NCI-H446 (cell line): ENCODE data around the gene BAIAP2.

Experiments
- DNase-seq, 2 experiments: peaks; one replicate each; lab custom pipeline; 2025; lab: John Stamatoyannopoulos, UW

Gene BAIAP2

DNA sequence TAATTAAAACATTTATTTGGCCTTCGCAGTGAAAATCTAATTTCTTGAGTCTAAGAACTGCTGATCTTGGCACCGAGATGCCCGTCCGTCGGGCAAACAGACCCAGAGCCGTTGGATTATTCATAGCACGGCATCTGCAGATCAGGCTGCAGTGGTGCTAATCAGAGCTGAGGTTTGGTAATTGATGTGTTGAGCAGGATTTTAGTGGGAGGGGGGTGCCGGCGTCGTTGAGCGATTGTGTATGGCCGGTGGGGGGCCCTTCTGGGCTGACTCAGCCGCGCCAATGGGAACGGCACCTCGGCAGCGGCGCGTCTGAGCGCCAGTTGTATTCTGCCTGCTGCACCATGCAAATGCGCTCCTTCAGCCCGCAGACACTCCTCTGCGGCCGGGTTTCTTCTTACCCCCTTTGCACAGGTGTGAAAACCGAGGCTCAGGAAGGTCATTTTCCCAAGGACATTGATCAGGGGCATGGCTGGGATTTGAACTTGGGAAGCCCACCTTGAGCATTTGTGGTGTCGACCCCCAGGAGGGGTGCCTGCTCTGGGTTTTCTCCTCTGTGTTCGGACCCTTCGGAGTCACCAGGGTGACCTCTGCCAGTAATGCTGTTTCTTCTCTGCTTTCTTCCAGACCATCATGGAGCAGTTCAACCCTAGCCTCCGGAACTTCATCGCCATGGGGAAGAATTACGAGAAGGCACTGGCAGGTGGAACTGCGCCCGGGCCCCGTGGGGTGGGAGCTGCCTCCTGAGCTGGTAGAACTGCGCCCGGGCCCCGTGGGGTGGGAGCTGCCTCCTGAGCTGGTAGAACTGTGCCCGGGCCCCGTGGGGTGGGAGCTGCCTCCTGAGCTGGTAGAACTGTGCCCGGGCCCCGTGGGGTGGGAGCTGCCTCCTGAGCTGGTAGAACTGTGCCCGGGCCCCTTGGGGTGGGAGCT is 18.4 kb downstream of the BAIAP2 start:
- DNase-seq, result no peak

DNA sequence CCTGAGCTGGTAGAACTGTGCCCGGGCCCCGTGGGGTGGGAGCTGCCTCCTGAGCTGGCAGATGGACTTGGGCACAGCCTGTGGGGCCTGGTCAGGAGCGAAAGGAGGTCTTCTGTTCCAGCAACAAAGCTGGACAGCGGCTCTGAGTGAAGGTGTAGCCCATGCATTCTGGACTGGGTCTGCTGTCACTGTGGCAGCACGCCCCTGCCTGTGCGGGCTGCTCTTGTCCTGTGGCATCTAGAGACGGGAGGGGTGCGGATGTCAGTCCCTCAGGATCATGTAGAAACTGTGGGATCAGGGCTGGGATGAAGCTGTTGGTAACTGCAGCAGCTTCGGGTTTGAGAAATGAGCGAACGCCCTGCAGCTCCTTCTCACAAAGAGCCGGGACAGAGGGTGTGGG is 19.4 kb downstream of the BAIAP2 start:
- DNase-seq, result no peak

DNA sequence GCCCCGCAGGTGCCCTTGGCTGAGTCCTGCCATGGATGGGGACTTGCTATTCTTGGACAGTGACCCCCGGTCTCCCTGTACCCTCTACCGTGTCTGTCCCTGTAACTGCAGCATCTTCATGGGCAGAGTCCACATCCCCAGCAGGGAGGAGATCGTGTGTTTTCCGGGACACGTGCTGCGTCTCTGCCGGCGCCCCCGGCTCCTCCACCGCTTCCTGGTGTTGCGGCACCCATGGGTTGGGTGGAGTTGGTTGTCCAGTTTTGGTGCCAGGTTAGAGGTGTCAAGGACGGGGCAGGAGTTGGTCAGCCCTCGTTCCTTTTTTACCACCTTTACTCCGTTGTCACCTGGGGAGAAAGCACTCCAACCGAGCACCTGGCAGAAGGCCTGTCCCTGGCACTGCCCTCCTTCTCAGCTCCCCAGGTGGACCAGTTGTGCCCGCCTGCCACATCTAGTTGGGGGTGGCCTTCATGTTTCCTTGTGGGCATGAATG is 20.0 kb downstream of the BAIAP2 start:
- DNase-seq, result no peak

GRCh38 chr17:81056312-81056711 is 21.4 kb downstream of the BAIAP2 start:
- DNase-seq, result no peak

DNA sequence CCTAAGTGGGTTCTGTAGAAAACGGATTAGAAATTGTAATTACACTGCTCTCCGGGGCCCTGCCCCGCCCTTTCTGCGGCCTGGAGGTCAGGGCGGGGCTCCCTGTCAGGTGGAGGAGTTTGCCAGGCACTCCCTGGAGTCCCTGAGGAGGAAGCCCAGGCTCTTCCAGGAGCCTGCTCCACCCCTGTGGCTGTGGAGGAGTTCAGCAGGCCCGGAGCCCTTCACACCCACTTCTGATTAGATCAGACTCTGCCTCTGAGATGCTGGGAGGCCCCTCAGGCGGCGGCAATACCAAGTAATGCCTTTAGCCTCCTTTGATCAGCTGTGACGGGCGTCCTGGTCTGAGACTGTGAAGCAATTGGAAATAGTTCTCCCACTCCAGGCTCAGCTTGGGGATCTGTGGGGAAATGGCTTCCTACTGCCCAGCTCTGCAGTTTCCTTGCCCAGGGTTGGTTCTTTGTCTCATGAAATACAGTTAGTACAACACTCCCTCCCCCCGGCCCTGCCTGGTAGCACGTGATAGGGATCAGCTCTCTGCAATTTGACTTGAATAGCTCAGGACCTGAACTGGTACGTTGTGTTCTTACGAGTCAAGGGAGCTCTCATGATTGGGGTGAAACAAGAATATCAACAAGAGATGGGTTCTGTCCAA is 22.3 kb downstream of the BAIAP2 start:
- no peak for DNase-seq

GRCh38 chr17:81057777-81058176 is 22.8 kb downstream of the BAIAP2 start:
- no peak for DNase-seq

GRCh38 chr17:81058263-81058871 is 23.4 kb downstream of the BAIAP2 start:
- no peak for DNase-seq

DNA sequence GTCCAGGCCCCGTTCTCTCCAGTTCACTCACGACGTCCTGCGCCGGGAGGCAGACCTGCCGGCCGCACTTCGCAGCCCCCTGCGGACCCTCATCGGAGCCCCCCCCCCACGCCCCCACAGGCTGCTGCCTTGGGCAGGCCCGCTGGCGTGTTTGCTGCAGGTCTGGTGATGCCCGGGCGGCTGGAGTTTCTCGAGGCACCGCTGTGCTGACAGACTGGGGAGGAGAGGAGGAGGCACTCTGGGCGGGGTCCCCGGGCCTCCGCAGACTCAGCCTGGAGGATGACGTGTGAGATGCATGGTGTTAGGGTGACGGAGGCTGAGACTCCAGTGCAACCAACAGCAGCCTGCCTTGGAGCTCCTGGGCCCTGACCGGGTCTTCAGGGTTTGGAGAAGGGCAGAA is 24.1 kb downstream of the BAIAP2 start:
- no peak for DNase-seq

- no peak for DNase-seq
Measured at GRCh38 chr17:81060416-81060815, 25.5 kb downstream of the BAIAP2 start.

DNA sequence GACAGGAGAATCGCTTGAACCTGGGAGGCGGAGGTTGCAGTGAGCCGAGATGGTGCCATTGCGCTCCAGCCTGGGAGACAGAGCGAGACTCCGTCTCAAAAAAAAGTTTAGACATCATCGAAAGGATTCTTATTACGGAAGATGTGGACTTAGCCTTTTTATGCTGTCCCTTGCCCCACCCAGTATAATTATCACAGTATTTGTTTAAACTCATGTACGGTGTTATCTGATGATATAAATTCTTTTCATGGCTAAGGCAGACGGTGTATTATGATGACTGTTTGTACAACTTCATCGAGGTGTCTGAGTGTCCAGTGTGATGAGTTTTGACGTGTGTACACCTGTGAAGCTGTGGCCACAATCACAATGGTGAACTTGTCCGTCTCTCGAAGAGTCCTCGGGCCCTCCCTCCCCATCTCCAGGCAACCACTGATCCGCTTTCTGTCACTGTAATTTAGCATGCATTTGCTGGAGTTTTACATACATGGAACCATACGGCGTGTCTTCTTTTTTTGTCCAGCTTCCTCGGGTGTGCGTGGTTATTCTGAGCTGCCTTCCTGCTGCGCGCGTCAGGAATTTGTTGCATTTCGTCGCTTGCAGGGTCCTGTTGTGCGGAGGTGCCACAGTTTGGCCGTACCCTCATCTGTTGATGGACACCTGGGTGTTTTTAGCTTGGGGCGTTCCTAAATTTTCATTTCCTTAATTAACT is 26.2 kb downstream of the BAIAP2 start:
- DNase-seq, result no peak

DNA sequence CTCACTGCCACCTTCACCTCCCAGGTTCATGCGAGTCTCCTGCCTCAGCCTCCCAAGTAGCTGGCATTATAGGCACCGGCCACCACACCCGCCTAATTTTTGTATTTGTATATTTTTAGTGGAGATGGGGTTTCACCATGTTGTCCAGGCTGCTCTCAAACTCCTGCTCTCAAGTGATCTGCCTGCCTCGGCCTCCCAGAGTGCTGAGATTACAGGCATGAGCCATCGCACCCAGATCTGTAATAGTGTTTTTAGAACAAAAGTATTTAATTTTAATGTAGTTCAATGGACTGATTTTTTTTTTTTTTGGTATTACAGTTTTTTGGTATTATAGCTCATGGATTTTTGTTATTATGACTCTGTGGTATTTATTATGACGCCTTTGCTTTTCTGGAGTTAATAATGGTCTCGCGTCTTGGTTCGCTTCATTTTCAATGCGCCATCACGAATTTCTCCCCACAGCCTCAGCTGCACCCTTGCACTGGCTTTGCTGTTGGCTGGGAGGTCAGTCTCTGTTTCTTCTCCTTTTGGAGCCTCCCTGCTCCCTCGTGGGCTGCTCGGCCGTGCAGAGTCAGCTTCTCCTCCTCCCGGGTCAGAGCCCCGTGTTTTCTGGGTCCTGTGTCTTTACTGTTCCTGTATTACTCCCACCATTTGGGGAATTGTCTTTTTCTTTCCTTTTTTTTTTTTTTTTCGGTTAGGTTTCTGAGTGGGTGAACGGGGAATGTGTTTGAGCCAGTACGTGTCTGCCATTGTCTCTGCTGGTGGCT is 27.2 kb downstream of the BAIAP2 start:
- no peak for DNase-seq

- no peak for DNase-seq
Measured at GRCh38 chr17:81063106-81064093, 28.4 kb downstream of the BAIAP2 start.

DNA sequence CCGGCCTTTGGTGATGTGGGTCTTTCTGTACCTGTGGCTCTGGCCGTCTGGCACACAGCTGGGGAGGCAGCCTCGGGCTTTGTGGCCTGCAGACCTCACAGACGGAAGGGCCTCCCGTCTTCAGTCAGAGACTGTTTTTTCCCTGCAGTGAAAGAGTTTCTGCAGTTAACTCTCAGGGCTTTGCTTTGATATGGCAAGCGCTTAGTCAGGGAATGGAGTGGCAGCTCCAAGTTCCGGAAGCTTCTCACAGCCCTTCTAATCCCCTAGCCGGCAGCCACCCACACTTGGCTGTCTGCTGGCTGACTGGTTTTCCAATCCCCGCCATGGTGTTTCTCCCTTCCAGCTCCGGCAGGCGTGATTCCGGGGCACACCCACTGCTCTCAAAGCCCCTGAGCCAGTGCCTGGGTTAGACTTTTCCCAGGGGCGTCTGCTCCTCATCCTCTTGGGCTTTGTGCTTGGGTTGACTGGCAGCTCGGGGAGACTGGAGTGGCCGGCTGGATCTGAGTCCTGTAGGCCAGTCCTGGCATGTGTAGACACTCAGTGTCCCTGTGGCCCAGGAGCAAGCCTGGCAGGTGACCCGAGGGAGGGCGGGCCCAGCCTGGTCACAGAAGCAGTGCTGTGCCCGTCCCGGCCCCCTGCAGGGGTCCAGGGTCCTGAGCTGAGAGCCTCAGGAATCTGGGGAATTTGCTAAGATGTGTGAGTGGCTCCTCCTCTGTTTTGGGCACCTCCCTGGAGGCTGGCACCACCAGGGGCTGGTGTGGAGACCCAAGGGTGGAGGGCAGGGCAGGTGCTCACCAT is 29.9 kb downstream of the BAIAP2 start:
- DNase-seq, result no peak

GRCh38 chr17:81065500-81065899 is 30.5 kb downstream of the BAIAP2 start:
- DNase-seq, result no peak

DNA sequence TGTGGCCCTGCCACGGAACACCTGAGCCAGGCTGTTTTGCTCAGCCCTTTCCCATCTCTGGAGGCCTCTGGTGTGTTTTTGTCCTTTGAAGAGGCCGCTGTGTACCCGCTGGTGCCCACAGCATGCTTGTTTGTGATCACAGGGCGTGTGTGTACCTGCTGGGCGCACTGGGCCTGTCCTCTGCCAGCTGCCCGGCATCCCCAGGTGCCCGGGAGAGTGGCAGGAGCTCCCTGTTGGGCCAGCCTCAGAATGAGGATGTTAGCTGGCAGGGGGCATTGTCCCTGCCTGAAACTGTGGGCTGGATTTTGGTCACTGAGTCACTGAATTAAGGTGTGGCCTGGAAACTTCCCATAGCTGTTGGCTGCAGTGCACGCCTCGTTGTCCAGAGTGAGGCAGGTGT is 31.1 kb downstream of the BAIAP2 start:
- no peak for DNase-seq

GRCh38 chr17:81066771-81067315 is 31.9 kb downstream of the BAIAP2 start:
- no peak for DNase-seq

DNA sequence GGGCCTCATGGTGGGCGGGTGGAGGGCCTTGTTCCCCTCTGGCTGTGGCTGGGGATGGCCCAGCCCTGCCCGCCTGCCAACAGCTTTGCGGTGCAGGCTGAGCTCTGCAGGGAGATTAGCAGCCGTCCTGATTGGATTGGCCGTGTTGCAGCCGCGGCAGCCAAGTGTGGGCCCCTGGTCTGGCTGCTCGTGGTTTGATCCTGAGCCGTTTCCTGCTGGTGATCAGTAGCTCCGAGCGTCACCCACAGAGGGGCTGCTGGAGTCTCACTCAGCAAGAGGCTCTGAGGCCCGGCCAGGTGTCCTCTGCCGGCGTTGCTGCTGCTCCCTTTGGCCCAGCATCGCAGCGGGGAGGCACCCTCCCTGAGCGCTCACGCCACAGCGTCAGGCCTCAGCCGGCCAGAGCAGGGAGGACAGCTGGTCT is 32.5 kb downstream of the BAIAP2 start:
- DNase-seq, result no peak

- no peak for DNase-seq
Measured at GRCh38 chr17:81068411-81069134, 33.6 kb downstream of the BAIAP2 start.
